ENCODE measurements around the gene BZW2. TPM values are rescaled to one million over a fixed set of nuclear protein-coding genes. Genes with fewer than 3 reads are reported as not detected.

Gene BZW2
- polyA plus RNA-seq, 1 experiment, result 54.7 TPM

DNA sequence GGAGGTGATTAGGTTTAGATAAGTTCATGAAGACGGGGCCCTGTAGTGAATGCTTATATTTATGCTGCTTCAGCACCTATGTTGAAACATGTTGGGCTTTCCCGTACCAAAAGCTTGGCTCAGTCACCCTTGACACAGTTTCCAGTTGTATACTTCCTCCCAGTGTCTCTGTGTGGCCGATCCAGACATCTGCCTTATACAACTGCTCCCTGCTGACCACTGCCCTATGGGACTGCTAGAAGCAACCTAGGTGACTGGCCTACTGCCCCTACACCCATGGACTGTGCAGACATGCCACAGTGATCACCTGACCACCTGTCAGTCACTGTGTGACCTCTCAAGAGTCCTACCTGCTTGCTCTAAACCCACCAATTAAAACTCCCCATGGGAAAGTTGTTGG is 85.0 kb downstream of the BZW2 start:
- no peak for DNase-seq (ENCODE audit: low read depth)
- Histone ChIP-seq H3K36me3 (ENCODE audit: control insufficient read depth, insufficient read depth, low read length) (no peaks in the 10 kb centered on the region), H3K4me3 (ENCODE audit: low read depth, low read length) (no peak overlapping the region), H3K27me3 (ENCODE audit: control insufficient read depth, insufficient read depth, low read length) (no peaks in the 10 kb centered on the region)
- TF ChIP-seq, protein P1, sequence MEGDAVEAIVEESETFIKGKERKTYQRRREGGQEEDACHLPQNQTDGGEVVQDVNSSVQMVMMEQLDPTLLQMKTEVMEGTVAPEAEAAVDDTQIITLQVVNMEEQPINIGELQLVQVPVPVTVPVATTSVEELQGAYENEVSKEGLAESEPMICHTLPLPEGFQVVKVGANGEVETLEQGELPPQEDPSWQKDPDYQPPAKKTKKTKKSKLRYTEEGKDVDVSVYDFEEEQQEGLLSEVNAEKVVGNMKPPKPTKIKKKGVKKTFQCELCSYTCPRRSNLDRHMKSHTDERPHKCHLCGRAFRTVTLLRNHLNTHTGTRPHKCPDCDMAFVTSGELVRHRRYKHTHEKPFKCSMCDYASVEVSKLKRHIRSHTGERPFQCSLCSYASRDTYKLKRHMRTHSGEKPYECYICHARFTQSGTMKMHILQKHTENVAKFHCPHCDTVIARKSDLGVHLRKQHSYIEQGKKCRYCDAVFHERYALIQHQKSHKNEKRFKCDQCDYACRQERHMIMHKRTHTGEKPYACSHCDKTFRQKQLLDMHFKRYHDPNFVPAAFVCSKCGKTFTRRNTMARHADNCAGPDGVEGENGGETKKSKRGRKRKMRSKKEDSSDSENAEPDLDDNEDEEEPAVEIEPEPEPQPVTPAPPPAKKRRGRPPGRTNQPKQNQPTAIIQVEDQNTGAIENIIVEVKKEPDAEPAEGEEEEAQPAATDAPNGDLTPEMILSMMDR (IDR thresholded peaks at IDR 0.05; ENCODE audit: insufficient read depth, low read depth, low read length), result no peak
- ChIA-PET CTCF (interaction anchor here (1.2 kb wide), 1 partner anchor 8 kb away, joined by 3 read pairs; no protein-coding TSS in a partner anchor), POLR2A (no interaction called here)

DNA sequence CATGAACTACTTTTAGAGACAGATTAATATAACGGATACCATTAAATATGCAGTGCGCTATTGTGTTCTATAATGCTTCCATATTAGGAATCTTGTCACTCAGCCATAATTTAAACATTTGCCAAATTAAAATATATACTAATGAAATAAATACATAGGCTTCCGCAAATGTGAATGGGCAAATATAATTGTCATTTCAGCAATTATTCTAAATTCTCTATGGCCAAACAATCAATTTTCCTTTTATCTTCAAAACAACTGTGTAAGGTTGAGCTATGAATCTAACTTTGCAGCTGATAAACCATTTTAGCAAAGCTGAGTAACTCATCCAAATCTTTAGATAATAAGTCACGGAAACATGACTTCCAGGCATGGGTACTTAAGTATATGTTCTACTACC is 86.8 kb downstream of the BZW2 start:
- no peak for DNase-seq (ENCODE audit: low read depth)
- H3K27me3 ChIP-seq (ENCODE audit: control insufficient read depth, insufficient read depth, low read length), result no peaks in the 10 kb centered on the region
- H3K4me3 ChIP-seq (ENCODE audit: low read depth, low read length), result no peak overlapping the region
- ChIA-PET CTCF (no interaction called here), POLR2A (no interaction called here)
- H3K36me3 ChIP-seq (ENCODE audit: control insufficient read depth, insufficient read depth, low read length), result no peaks in the 10 kb centered on the region
- TF ChIP-seq, protein P1 (IDR thresholded peaks at IDR 0.05; ENCODE audit: insufficient read depth, low read depth, low read length), result no peak

DNA sequence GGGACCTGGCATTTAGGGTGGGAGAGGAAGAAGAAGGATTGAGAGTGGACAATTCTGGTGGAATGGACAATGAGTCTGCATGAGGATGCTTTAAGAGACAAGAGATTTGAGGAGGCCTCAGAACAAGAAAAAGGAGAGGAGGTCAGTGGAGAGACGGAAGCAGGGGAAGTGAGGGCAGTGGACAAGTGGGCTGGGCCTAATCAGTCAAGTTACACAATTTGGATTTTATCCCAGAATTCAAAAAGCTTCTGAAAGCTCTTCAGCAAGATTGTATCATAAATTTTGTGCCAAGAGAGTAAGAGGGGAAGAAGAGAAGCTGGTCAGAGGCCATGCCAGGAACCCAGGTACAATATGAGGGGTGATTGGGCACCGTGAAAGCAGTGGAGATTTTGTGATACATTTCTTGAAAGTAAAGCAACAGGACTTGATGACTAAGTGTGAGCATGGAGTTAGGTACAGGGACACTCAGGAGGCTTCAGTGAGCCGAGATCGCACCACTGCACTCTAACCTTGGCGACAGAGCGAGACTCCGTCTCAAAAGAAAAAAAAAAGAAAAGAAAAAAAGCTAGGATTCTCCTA is 88.3 kb downstream of the BZW2 start:
- ChIA-PET POLR2A (no interaction called here), CTCF (no interaction called here)
- no peak overlapping the region for H3K4me3 ChIP-seq (ENCODE audit: low read depth, low read length)
- no peaks in the 10 kb centered on the region for H3K27me3 ChIP-seq (ENCODE audit: control insufficient read depth, insufficient read depth, low read length)
- no peaks in the 10 kb centered on the region for H3K36me3 ChIP-seq (ENCODE audit: control insufficient read depth, insufficient read depth, low read length)
- DNase-seq (ENCODE audit: low read depth), result no peak
- TF ChIP-seq, protein P1 (IDR thresholded peaks at IDR 0.05; ENCODE audit: insufficient read depth, low read depth, low read length), result no peak

DNA sequence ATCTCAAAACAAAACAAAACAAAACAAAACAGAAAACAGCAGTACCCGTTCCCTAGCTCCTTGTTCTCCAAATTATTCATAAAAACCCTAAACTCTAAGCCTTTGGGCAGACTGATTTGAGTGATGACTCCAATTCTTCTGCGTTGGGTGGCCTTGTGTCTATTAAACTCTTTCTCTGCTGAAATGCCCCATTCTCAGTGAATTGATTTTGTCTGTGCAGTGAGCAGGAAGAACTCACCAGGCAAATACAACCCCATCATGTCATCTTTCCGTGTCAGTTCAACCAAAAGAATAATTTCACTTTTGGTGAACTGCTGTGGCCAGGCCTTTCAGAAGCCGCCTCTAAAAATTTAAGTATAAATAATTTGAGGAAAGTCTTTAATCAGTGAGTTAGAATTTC is 89.0 kb downstream of the BZW2 start:
- ChIA-PET POLR2A (no interaction called here), CTCF (interaction anchor here (0.6 kb wide), 1 partner anchor 10 kb away, joined by 4 read pairs; no protein-coding TSS in a partner anchor)
- Histone ChIP-seq H3K4me3 (ENCODE audit: low read depth, low read length) (no peak overlapping the region), H3K27me3 (ENCODE audit: control insufficient read depth, insufficient read depth, low read length) (no peaks in the 10 kb centered on the region), H3K36me3 (ENCODE audit: control insufficient read depth, insufficient read depth, low read length) (no peaks in the 10 kb centered on the region)
- DNase-seq (ENCODE audit: low read depth), result no peak
- TF ChIP-seq, protein P1 (IDR thresholded peaks at IDR 0.05; ENCODE audit: insufficient read depth, low read depth, low read length), result no peak

DNA sequence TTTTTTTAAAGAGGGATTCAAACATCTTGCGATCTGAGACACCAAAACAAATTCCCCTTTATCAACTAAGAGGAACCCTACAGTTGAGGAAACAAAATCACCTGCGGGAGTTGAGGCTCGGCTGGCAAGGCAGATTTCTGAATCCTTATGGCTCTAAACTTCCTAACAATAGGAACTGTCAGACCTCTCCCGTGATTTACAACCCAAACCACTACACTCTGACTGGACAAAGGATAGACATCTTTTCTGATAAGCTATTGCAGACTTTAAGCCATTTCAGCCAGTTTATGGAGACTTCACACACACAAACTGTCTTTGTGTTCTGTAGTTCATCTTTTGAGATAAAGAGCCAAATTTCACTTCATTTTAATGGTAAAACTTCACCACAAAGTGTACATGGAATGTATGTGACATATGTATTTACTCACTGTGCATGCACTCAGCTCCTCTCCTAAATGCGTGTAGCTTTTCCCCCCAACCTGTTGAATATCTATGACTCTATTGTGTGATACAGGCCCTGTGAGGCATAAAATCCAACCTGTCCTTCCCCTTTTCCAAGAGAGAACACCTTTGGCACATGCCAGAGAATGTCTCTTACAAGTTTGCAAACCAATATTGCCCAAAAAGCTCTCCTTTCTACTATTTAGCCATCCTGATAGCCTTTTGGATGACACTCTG is 92.2 kb downstream of the BZW2 start:
- ChIA-PET POLR2A (no interaction called here), CTCF (interaction anchor here (1.2 kb wide), 1 partner anchor 13 kb away, joined by 3 read pairs; no protein-coding TSS in a partner anchor)
- Histone ChIP-seq H3K27me3 (ENCODE audit: control insufficient read depth, insufficient read depth, low read length) (no peaks in the 10 kb centered on the region), H3K36me3 (ENCODE audit: control insufficient read depth, insufficient read depth, low read length) (no peaks in the 10 kb centered on the region), H3K4me3 (ENCODE audit: low read depth, low read length) (no peak overlapping the region)
- DNase-seq (ENCODE audit: low read depth), result no peak
- TF ChIP-seq, protein P1 (IDR thresholded peaks at IDR 0.05; ENCODE audit: insufficient read depth, low read depth, low read length), result no peak

Measured in BJ (cell line).